HG03064 (cell line): Measurements from ENCODE around the gene PPFIA2.

ENCODE experiments used
- ATAC-seq: cut with Tn5 transposase; IDR thresholded peaks from one replicate; pipeline ENCODE4 v1.9.1; 2021; ENCODE audit warnings: low read depth; ENCODE audit not compliant: unreplicated experiment

The PPFIA2 gene

GRCh38 chr12:81369175-81369574 is 390.0 kb downstream of the PPFIA2 start:
- no peak for ATAC-seq

- no peak for ATAC-seq
Measured at GRCh38 chr12:81365284-81365683, 393.9 kb downstream of the PPFIA2 start.

DNA sequence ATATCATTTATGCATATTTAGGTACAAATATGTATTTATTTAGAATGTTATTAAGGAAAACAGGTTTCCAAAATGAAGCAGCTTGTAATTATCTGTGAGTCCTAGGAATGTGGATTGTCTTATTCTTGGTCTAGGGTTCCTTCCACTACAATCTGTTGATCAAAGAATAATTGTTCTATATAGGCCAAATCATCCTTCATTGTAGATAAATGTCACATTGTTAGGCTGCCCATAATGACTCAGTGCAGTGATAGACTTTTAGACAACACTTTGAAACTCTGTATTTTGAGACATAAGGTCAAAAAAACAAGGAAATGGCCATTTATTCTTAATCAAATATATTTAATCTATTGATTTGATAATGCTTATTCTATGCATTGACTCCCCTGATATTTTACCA is 398.2 kb downstream of the PPFIA2 start:
- no peak for ATAC-seq

- ATAC-seq = no peak
Measured at GRCh38 chr12:81359736-81360135, 399.4 kb downstream of the PPFIA2 start.

- ATAC-seq = no peak
Measured at GRCh38 chr12:81354327-81354932, 404.7 kb downstream of the PPFIA2 start.

DNA sequence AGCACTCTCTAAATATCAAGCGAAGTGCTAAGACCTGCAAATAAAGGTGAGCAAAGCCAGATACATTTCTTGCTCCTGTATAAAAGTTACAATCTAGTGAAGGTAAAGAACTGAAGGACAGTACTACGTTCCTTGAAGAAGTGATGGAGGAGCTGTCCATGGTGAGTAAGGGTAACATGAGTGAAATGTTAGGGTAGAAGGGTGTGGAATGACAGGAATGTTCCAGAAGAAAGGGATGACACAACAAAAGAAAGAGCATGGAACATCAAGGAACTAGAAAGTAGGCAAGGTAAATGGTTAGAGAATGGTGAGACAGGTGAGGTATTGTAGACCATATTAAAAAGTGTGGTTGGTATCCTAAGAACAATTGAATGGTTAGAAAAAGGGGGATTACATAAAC is 408.8 kb downstream of the PPFIA2 start:
- ATAC-seq = no peak

- no peak for ATAC-seq
Measured at GRCh38 chr12:81347404-81347803, 411.7 kb downstream of the PPFIA2 start.

DNA sequence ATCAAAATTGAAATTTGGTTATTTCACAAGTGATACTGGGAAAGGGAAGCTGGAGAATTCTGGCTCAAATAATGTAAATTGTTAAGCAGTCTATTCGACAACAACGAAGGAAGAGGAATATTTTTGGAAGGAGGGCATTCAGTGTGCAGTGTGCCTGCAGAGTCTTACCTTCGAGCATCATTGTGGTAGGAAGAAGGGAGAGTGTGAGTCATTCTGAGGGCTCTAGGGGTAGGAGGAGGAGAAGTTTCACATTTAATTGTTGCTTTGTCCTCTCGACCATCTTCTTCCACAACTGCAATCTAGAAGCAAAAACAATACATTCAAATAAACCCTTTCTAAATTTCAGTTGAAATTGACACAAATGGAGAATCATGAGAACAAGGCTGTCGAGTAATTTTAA is 418.2 kb downstream of the PPFIA2 start:
- no peak for ATAC-seq

- ATAC-seq = no peak
Measured at GRCh38 chr12:81339071-81339470, 420.1 kb downstream of the PPFIA2 start.

DNA sequence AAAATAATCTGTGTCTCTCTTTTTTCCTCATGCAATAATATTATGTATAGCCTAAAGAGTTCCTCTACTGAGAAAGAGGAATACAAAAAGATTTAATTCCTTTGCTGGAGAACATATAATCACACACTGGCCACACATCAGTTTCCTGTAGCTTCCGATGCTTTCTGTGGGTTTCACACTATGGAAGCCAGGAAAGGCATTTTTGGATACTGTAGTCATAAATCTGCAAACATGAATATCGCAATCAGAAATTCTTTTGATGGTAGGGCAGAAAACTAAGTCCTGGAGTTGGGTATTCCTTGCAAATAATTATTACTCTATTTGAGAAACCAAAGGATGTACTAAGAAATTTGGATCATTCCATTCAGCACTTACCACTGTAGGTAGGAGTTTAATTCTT is 421.3 kb downstream of the PPFIA2 start:
- no peak for ATAC-seq

GRCh38 chr12:81333812-81334211 is 425.3 kb downstream of the PPFIA2 start:
- no peak for ATAC-seq

DNA sequence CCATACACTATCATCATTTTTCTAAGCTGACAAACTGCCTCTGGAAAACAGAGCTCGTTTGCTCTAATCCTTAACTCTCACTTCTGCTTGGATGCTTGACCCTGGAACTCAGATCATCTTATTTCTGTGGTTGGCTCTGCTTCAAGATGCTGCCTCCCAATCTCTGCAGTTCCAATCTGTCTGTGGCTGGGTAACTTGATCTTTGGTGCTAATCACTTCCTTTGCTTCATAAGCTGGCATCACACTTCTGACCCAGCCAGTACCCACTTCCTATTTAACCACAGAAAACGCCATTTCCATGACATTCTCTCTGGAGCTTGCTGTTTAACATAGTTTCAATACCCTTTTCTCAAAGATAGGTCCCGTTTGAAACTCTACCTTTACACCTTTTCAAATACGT is 427.1 kb downstream of the PPFIA2 start:
- no peak for ATAC-seq

DNA sequence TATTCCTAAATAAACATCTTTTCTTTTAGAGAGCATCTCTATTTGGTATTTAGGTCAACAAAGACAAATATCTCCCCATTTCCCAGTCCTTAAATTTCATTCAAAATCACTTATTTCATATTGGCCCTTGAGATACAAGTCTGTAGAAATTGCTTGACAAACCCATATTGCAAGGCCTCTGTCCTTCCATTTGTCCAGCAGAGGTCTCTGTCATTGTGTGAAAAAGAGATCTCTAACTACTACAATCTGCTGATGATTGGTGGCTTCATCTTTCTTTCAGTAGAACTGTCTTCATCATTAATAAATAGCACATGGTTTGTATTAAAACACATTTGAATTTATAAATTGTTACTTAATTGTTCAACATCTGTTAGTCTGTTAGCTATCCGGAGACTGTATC is 428.7 kb downstream of the PPFIA2 start:
- no peak for ATAC-seq

GRCh38 chr12:81329085-81329484 is 430.1 kb downstream of the PPFIA2 start:
- ATAC-seq = no peak

- ATAC-seq = no peak
Measured at GRCh38 chr12:81327425-81327824, 431.7 kb downstream of the PPFIA2 start.

GRCh38 chr12:81325086-81325485 is 434.1 kb downstream of the PPFIA2 start:
- no peak for ATAC-seq

- ATAC-seq = no peak
Measured at GRCh38 chr12:81314903-81315531, 444.1 kb downstream of the PPFIA2 start.

DNA sequence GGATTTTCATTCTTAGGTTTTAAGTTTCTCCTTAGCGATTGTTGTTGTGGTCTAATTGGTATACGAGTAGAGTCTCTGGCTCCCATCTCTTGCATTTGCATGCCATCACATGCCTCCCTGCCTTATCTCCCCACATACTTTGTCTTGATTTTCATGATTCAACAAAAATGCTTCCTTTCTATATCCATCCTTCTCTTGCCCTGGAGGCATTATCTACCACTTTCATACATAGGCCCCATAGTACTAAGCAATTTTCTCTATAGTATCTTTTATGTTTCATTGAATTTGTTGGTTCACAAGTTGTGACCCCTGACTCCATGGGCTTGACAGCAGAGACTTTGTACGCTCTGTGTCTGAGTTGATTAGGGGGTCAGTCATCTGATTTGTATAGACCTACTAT is 455.2 kb downstream of the PPFIA2 start:
- ATAC-seq = no peak

DNA sequence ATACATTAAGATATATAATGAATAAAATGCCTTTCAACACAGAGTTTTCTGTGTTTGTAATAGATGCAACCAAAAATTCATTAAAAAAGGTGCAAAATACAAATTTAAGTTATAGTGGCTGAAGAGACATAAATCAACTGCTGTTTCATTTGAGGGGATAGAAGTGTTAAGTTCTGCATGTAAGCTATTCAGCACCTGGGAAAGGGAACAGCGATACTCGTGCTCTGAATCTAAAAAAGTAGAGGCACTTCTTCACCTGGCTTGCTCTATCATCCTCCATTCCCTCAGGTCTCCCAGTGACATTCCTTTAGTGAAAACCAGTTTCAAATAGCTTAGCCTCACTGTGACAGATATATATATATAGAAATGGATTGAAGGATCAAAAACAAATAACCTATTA is 458.7 kb downstream of the PPFIA2 start:
- ATAC-seq = no peak

- no peak for ATAC-seq
Measured at GRCh38 chr12:81297601-81298000, 461.5 kb downstream of the PPFIA2 start.

- no peak for ATAC-seq
Measured at GRCh38 chr12:81296556-81297305, 462.4 kb downstream of the PPFIA2 start.

DNA sequence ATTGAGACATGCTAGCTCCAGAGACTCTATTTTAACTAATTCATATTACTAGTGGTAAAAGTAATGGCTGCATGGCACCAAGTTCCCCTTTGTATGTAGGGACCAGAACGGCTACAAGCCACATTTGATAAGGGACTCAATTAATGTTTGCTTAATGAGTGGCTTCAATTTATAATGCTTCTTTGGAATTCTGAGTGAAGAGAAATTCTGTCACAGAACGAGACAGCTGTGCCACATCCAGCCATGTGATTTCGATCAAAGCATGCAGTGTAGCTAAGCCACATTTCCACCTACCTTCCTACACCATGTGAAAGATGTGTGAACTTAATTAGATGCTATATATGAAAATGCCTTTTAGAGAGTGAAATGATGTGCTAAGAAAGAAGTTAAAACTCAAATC is 463.9 kb downstream of the PPFIA2 start:
- no peak for ATAC-seq
